Measurements from ENCODE around the gene SCNM1. TPM values are rescaled to one million over a fixed set of nuclear protein-coding genes. Genes with fewer than 3 reads are reported as not detected.

SCNM1 gene
- total and polyA plus RNA-seq, 9 of the 15 experiments (the other 6 are each of a cell fraction or from before 2014, with no cell fraction given) = 17.2 to 204 (median 63.0) TPM

- TF ChIP-seq TOE1 (IDR thresholded peaks at IDR 0.05; ENCODE audit: borderline replicate concordance) (peak; percentile 92), TOE1 (CRISPR knock-in tag; IDR thresholded peaks at IDR 0.05; ENCODE audit: borderline replicate concordance, low read depth) (no peak), GTF2E2 (tag; IDR thresholded peaks at IDR 0.05) (no peak; the same call in none of the 2 replicates), ZBTB7A (IDR thresholded peaks at IDR 0.05; ENCODE audit: borderline replicate concordance, control insufficient read depth, low read depth, low read length) (peak; percentile 97), SMARCC2 (IDR thresholded peaks at IDR 0.05; ENCODE audit: low read depth) (0 out of 2 replicates have a peak, but pooled peaks have one; percentile 35), CGGBP1 (CRISPR knock-in tag; IDR thresholded peaks at IDR 0.05) (no peak), MXI1 (IDR thresholded peaks at IDR 0.05; ENCODE audit: low read depth, low read length) (peak; percentile 45; the same call in 1 of the 2 replicates), ESRRA (IDR thresholded peaks at IDR 0.05; ENCODE audit: borderline replicate concordance, low read depth) (peak; percentile 73), MTA3 (IDR thresholded peaks at IDR 0.05; ENCODE audit: borderline replicate concordance) (peak; percentile 73; the same call in 1 of the 2 replicates), ZBTB9 (CRISPR knock-in tag; IDR thresholded peaks at IDR 0.05) (0 out of 2 replicates have a peak, but pooled peaks have one; percentile 77), ZNF408 (CRISPR knock-in tag; IDR thresholded peaks at IDR 0.05; ENCODE audit: low read depth) (no peak), PHF8 (IDR thresholded peaks at IDR 0.05; ENCODE audit: borderline replicate concordance, low read length) (peak; percentile 87), NBN (IDR thresholded peaks at IDR 0.05; ENCODE audit: low read depth) (peak; percentile 70; the same call in 1 of the 2 replicates), ERF (CRISPR knock-in tag; IDR thresholded peaks at IDR 0.05) (no peak), TAF1 (IDR thresholded peaks at IDR 0.05; ENCODE audit: control insufficient read depth, extremely low read depth, insufficient read depth, low read length, severe bottlenecking) (peak; percentile 94)
- TF ChIP-seq, protein P1, sequence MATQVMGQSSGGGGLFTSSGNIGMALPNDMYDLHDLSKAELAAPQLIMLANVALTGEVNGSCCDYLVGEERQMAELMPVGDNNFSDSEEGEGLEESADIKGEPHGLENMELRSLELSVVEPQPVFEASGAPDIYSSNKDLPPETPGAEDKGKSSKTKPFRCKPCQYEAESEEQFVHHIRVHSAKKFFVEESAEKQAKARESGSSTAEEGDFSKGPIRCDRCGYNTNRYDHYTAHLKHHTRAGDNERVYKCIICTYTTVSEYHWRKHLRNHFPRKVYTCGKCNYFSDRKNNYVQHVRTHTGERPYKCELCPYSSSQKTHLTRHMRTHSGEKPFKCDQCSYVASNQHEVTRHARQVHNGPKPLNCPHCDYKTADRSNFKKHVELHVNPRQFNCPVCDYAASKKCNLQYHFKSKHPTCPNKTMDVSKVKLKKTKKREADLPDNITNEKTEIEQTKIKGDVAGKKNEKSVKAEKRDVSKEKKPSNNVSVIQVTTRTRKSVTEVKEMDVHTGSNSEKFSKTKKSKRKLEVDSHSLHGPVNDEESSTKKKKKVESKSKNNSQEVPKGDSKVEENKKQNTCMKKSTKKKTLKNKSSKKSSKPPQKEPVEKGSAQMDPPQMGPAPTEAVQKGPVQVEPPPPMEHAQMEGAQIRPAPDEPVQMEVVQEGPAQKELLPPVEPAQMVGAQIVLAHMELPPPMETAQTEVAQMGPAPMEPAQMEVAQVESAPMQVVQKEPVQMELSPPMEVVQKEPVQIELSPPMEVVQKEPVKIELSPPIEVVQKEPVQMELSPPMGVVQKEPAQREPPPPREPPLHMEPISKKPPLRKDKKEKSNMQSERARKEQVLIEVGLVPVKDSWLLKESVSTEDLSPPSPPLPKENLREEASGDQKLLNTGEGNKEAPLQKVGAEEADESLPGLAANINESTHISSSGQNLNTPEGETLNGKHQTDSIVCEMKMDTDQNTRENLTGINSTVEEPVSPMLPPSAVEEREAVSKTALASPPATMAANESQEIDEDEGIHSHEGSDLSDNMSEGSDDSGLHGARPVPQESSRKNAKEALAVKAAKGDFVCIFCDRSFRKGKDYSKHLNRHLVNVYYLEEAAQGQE (IDR thresholded peaks at IDR 0.05; ENCODE audit: borderline replicate concordance) = peak; percentile 98
- TF ChIP-seq, protein P1 (CRISPR knock-in tag; IDR thresholded peaks at IDR 0.05; ENCODE audit: low read depth) = no peak
These were observed 23.9 kb downstream of the SCNM1 start, which contains the start of gene VPS72 (continued) for GRCh38 chr1:151189637-151190445.
